Central memory CD8-positive, alpha-beta T cell (primary cell): ENCODE measurements around the gene CYP2F1.

Source experiments
- ATAC-seq: fragments of 150-1000 bp; cut with Tn5 transposase; replicated peaks from 2 replicates; pipeline ENCODE4 v1.10.0; 2022; ENCODE audit warnings: mild to moderate bottlenecking, moderate FRiP score, moderate number of reproducible peaks; ENCODE audit not compliant: poor library complexity, severe bottlenecking; ENCODE audit errors: extremely low read depth
- DNase-seq, 2 donors: peaks; one replicate each; pipeline ENCODE4 v3.0.0; 2021; ENCODE audit warnings: low spot score in 2 of 2
- H3K27ac Mint-ChIP-seq: one replicate; pipeline ENCODE4 v1.8.0; 2022; ENCODE audit warnings: low read depth, mild to moderate bottlenecking, moderate library complexity, mixed read lengths
- H3K27me3 Mint-ChIP-seq: one replicate; pipeline ENCODE4 v1.8.0; 2022; ENCODE audit warnings: mixed read lengths
- H3K36me3 Mint-ChIP-seq: one replicate; pipeline ENCODE4 v1.8.0; 2022; ENCODE audit warnings: mild to moderate bottlenecking, moderate library complexity, mixed read lengths; ENCODE audit not compliant: insufficient read depth
- H3K4me1 Mint-ChIP-seq: one replicate; pipeline ENCODE4 v1.8.0; 2022; ENCODE audit warnings: mixed read lengths
- H3K4me3 Mint-ChIP-seq: one replicate; pipeline ENCODE4 v1.8.0; 2022; ENCODE audit warnings: mild to moderate bottlenecking, moderate library complexity, mixed read lengths
- H3K9me3 Mint-ChIP-seq: one replicate; pipeline ENCODE4 v1.8.0; 2022; ENCODE audit warnings: mixed read lengths

The CYP2F1 gene

GRCh38 chr19:41172297-41173164, 58.3 kb downstream of the CYP2F1 start:
- H3K27me3 Mint-ChIP-seq: no peaks in the 10 kb centered on the region
- no peaks in the 10 kb centered on the region for H3K36me3 Mint-ChIP-seq
- H3K4me1 Mint-ChIP-seq: peaks cover 6% of the 10 kb centered on the region
- H3K4me3 Mint-ChIP-seq: no peak overlapping the region
- no peak overlapping the region for H3K27ac Mint-ChIP-seq
- H3K9me3 Mint-ChIP-seq: no peaks in the 10 kb centered on the region
- ATAC-seq: no peak
- no peak for DNase-seq

GRCh38 chr19:41174297-41174928, 60.2 kb downstream of the CYP2F1 start:
- no peak overlapping the region for H3K4me3 Mint-ChIP-seq
- ATAC-seq (no peak), DNase-seq (no peak)
- no peaks in the 10 kb centered on the region for H3K27me3 Mint-ChIP-seq
- no peaks in the 10 kb centered on the region for H3K36me3 Mint-ChIP-seq
- no peaks in the 10 kb centered on the region for H3K9me3 Mint-ChIP-seq
- no peak overlapping the region for H3K27ac Mint-ChIP-seq
- peaks cover 6% of the 10 kb centered on the region for H3K4me1 Mint-ChIP-seq

- no peaks in the 10 kb centered on the region for H3K9me3 Mint-ChIP-seq
- H3K4me3 Mint-ChIP-seq: peak overlapping the region; percentile 18
- H3K36me3 Mint-ChIP-seq: no peaks in the 10 kb centered on the region
- ATAC-seq: no peak
- H3K27me3 Mint-ChIP-seq: no peaks in the 10 kb centered on the region
- no peak for DNase-seq
- H3K27ac Mint-ChIP-seq: peak overlapping the region; percentile 29
- H3K4me1 Mint-ChIP-seq: peaks cover 6% of the 10 kb centered on the region
These were observed 61.9 kb downstream of the CYP2F1 start for GRCh38 chr19:41175801-41176777.
